ENCODE results near the gene URGCP.
"Not testable (repeated sequence)": the region's sequence is repeated elsewhere in the genome, so short reads cannot be mapped to it uniquely, and the experiment has no call there.

The URGCP gene

DNA sequence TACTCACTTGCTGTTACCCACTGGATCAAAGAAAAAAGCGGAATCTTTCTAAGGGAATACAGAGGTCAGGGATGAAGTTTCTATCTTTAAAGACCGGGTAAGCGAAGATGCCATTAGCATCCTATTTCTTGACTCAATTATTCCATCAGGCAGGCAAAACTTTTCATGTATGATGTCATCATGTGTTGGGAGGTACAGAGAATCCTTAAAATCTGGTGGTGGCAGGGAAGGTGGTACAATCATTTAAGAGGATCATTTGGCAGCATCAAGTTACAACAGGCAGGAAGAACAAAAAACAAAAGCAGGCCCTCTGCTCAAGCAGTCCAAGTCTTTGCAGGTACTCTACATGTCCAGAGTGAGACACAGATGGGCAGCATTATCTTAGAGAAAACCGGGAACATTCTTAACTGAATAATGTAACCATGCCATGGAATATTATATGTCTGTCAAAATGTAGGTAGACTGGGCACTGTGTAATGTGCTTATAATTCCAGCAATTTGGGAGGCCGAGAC lies 3.8 kb downstream of the URGCP start:
- no peak for DNase-seq (ENCODE audit: low read depth)
- no peak overlapping the region for H3K4me3 ChIP-seq (ENCODE audit: low read depth, low read length)
- TF ChIP-seq, protein P1, sequence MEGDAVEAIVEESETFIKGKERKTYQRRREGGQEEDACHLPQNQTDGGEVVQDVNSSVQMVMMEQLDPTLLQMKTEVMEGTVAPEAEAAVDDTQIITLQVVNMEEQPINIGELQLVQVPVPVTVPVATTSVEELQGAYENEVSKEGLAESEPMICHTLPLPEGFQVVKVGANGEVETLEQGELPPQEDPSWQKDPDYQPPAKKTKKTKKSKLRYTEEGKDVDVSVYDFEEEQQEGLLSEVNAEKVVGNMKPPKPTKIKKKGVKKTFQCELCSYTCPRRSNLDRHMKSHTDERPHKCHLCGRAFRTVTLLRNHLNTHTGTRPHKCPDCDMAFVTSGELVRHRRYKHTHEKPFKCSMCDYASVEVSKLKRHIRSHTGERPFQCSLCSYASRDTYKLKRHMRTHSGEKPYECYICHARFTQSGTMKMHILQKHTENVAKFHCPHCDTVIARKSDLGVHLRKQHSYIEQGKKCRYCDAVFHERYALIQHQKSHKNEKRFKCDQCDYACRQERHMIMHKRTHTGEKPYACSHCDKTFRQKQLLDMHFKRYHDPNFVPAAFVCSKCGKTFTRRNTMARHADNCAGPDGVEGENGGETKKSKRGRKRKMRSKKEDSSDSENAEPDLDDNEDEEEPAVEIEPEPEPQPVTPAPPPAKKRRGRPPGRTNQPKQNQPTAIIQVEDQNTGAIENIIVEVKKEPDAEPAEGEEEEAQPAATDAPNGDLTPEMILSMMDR (IDR thresholded peaks at IDR 0.05; ENCODE audit: low read depth, low read length, missing control alignments): no peak

DNA sequence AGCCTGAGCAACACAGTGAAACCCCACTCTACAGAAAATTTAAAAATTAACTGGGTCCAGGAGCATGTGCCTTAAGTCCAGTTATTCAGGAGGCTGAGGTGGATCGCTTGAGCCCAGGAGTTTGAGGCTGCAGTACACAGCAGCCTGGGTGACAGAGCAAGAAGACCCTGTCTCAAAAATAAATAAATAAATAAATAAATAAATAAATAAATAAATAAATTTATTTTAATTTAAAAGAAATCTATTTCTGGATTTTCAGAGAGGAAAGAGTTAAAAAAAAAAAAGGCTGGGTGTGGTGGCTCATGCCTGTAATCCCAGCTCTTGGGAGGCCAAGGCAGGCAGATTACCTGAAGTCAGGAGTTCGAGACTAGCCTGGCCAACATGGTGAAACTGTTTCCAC lies 7.8 kb downstream of the URGCP start:
- DNase-seq (ENCODE audit: low read depth); H3K4me3 ChIP-seq (ENCODE audit: low read depth, low read length): not testable (repeated sequence)

DNA sequence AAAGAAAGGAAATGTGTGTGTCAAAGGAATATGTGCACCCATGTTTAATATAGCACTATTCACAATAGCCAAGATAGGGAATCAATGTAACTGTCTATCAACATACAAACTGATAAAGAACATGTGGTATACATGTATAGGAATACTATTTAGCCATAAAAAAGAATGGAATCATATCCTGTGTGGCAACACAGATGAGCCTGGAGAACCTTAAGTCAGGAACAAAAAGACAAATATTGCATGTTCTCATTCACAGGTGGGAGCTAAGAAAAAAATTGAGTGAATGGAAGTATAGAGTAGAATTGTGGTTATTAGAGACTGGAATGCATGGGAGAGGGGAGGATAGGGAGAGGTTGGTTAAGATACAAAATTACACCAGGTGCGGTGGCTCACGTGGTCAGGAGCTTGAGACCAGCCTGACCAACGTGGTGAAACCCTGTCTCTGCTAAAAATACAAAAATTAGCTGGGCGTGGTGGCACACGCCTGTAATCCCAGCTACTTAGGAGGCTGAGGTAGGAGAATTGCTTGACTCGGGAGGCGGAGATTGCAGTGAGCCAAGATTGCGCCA lies 10.5 kb downstream of the URGCP start:
- TF ChIP-seq, protein P1 (IDR thresholded peaks at IDR 0.05; ENCODE audit: low read depth, low read length, missing control alignments): no peak
- H3K4me3 ChIP-seq (ENCODE audit: low read depth, low read length): no peak overlapping the region
- DNase-seq (ENCODE audit: low read depth): no peak

DNA sequence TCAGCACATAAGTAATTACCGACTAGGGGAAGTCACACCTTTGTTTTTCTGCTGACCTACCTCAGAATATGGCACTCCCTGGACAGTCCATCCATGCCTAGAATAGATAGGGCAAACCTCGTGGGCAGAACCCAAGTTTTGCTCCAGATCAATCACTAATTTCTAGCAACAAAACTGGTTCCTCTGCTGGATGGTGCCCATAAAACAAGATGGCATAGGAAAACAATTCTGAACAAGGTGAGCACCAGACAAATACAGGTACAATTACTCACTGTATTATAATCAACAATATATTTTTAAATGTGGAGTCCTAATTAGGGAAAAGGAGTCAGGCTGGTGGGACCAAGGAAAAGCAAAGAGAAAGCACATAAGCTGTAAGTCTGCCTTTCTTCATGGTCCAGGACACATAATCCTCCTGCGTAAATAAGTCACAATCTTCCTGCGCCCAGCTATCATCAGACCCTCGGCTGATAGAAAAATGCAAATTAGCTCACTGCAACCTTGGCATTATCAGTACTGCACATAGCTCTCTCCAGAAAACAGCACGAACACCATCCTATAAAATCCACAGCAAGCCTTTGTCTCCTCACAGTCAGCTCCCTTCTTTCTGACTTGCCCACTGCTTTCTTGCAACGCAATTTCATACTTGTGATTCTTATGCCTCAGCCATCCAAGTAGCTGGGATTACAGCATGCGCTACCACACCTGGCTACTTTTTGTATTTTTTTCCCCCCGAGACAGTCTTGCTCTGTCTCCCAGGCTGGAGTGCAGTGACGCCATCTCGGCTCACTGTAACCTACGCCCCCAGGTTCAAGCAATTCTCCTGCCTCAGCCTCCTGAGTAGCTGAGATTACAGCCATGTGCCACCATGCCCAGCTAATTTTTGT lies 15.1 kb downstream of the URGCP start:
- DNase-seq (ENCODE audit: low read depth): no peak
- no peak overlapping the region for H3K4me3 ChIP-seq (ENCODE audit: low read depth, low read length)
- TF ChIP-seq, protein P1 (IDR thresholded peaks at IDR 0.05; ENCODE audit: low read depth, low read length, missing control alignments): no peak

DNA sequence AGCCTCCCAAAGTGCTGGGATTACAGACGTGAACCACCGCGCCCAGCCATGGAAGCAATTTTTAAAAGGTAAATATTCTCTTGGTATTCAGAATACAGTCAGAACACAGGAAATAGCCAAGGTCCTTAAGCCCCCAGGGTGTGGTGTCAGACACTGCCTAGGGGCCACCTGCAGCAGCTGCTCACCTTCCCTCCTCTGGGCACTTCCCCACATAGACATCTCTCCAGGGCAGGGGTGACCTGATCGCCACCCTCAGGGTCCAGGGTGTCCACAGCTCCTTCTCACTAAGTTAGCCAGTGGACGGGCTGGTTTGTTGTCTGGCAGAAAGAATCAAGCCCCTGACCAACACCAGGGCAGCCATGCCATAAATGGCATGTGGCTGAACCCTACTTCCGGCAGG lies 15.9 kb downstream of the URGCP start:
- no peak overlapping the region for H3K4me3 ChIP-seq (ENCODE audit: low read depth, low read length)
- TF ChIP-seq, protein P1 (IDR thresholded peaks at IDR 0.05; ENCODE audit: low read depth, low read length, missing control alignments): no peak
- DNase-seq (ENCODE audit: low read depth): no peak

DNA sequence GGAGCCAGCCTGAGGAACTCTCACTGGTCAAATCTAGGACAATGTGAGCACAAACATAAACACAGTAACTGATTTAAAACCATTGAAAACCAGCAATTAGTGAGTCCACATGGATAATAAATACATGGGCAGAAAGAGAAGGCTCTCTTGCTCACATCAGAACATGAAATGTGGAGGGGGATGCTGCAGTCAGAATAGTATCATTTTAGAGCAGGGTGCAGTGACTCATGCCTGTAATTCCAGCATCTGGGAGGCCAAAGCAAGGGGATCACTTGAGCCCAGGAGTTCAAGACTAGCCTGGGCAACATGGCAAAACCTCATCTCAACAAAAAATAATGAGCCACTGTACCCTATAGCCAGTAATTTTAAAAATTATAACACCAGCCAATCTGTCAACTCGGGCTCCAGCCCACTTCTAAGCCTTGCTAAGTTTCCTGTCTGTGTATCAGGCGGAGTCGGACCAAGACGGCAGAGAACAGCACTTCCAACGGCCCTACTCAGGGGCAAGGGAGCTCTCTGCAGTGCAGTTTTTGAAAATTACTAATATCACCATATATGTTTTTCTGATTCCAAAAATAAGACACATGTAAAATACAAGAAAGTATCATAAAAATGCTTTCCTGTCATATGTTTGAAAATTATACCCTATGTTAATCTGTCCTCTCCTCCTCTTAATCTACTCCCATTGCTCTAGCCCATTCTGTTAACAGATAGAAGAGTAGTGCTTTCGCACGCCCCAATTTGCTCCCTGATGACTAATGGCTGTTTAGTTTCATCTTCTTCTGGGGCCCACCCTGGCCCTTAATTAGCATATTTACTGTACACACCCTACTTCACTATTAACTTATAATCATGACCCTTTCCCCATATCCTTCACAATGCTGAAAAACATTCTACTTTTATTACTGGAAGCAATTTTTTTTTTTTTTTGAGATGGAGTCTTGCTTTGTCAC lies 17.1 kb downstream of the URGCP start:
- DNase-seq (ENCODE audit: low read depth): no peak
- H3K4me3 ChIP-seq (ENCODE audit: low read depth, low read length): no peak overlapping the region
- TF ChIP-seq, protein P1 (IDR thresholded peaks at IDR 0.05; ENCODE audit: low read depth, low read length, missing control alignments): no peak

DNA sequence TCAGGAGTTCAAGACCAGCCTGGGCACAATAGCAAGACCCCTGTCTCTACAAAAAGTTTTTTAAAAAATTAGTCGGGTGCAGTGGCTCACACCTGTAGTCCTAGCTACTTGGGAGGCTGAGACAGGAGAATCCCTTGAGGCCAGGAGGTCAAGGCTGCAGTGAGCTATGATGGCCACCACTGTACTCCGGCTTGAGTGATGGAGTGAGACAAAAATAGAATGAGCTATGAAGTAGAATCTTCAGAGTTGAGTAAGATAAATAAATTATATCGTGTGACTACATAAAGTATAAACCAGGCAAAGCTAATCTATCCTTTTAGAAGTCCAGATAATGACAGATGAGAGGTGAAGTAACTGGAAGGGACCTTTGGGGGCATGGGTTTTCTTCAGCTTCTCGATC lies 21.8 kb downstream of the URGCP start:
- H3K4me3 ChIP-seq (ENCODE audit: low read depth, low read length): no peak overlapping the region
- TF ChIP-seq, protein P1 (IDR thresholded peaks at IDR 0.05; ENCODE audit: low read depth, low read length, missing control alignments): no peak
- DNase-seq (ENCODE audit: low read depth): no peak
